H1 (cell line): ENCODE results near the gene ARHGEF12. TPM values are rescaled to one million over a fixed set of nuclear protein-coding genes. Genes with fewer than 3 reads are reported as not detected.
A peak's percentile ranks its signal among the peaks of the same experiment; 100 is the strongest.

Source experiments
- CTCF ChIA-PET: fragments of 300-600 bp; sonication (Branson Sonifier 250); formaldehyde crosslinking; loops from one replicate; lab custom pipeline; 2021; ENCODE audit not compliant: partially characterized antibody; lab: Charles Lee
- POLR2A ChIA-PET: fragments of 300-600 bp; sonication (Branson Sonifier 250); formaldehyde crosslinking; loops from one replicate; lab custom pipeline; 2021; ENCODE audit warnings: inconsistent platforms; ENCODE audit not compliant: partially characterized antibody; lab: Charles Lee
- DNase-seq, 2 experiments: peaks; one replicate each; pipeline versions ENCODE4 v3.0.0 to v3.0.0-alpha.2; 2010 to 2022; ENCODE audit warnings: low spot score in 2 of 2, low read depth in 1 of 2, mixed read lengths in 1 of 2
- FAIRE-seq: peaks from 2 replicates; lab custom pipeline; 2011; peaks lifted over from hg19 to GRCh38; lab: Jason Lieb, UNC
- H2AFZ ChIP-seq: 2 replicates; pipeline ENCODE4 v1.8.1; 2012; ENCODE audit warnings: low read length, inconsistent platforms
- H2AK5ac ChIP-seq: 2 replicates; pipeline ENCODE4 v1.6.1; 2013; ENCODE audit warnings: low read depth, low read length
- H2BK120ac ChIP-seq: replicated peaks from 2 replicates; pipeline ENCODE3; 2013; ENCODE audit warnings: low read depth, low read length, inconsistent platforms
- H2BK12ac ChIP-seq: 2 replicates; pipeline ENCODE4 v1.6.1; 2013; ENCODE audit warnings: low read depth, low read length
- H2BK15ac ChIP-seq: 2 replicates; pipeline ENCODE4 v1.6.1; 2013; ENCODE audit warnings: low read length
- H2BK20ac ChIP-seq: 2 replicates; pipeline ENCODE4 v1.6.1; 2013; ENCODE audit warnings: low read length
- H2BK5ac ChIP-seq: 2 replicates; pipeline ENCODE4 v1.6.1; 2013; ENCODE audit warnings: low read depth, low read length
- H3K14ac ChIP-seq: 2 replicates; pipeline ENCODE4 v1.6.1; 2013; ENCODE audit warnings: inconsistent platforms; ENCODE audit not compliant: insufficient read length
- H3K18ac ChIP-seq: 2 replicates; pipeline ENCODE4 v1.6.1; 2013; ENCODE audit warnings: low read length; ENCODE audit errors: extremely low read depth
- H3K23ac ChIP-seq: 2 replicates; pipeline ENCODE4 v1.6.1; 2013; ENCODE audit warnings: inconsistent platforms; ENCODE audit not compliant: insufficient read length
- H3K23me2 ChIP-seq: 2 replicates; pipeline ENCODE4 v1.6.1; 2013; ENCODE audit warnings: low read depth, low read length
- H3K27ac ChIP-seq: 2 replicates; pipeline ENCODE4 v1.6.1; 2011; ENCODE audit warnings: low read depth, low read length, inconsistent platforms
- H3K27me3 ChIP-seq, 4 experiments: replicated peaks in 1 of 4; 1 replicate in 1 of 4; 2 replicates in 3 of 4; pipeline versions ENCODE4 v1.6.1 to v1.8.1; 2011 to 2013; ENCODE audit warnings: low read length in 3 of 4, mild to moderate bottlenecking in 3 of 4, inconsistent platforms in 2 of 4, mixed read lengths in 2 of 4, moderate library complexity in 1 of 4; ENCODE audit not compliant: control insufficient read depth in 3 of 4, insufficient read depth in 3 of 4; ENCODE audit errors: extremely low read depth in 1 of 4
- H3K36me3 ChIP-seq, 4 experiments: 2 replicates each; pipeline versions ENCODE4 v1.6.1 to v1.8.1; 2011 to 2013; ENCODE audit warnings: mild to moderate bottlenecking in 4 of 4, low read length in 3 of 4, moderate library complexity in 2 of 4, control low read depth in 1 of 4, inconsistent platforms in 1 of 4; ENCODE audit not compliant: insufficient read depth in 4 of 4, control insufficient read depth in 2 of 4
- H3K4ac ChIP-seq: replicated peaks from 2 replicates; pipeline ENCODE3; 2013; ENCODE audit warnings: low read length, low read depth, mixed read lengths, inconsistent platforms; ENCODE audit not compliant: insufficient read length
- H3K4me1 ChIP-seq, 4 experiments: replicated peaks in 1 of 4; 1 replicate in 1 of 4; 2 replicates in 3 of 4; pipeline versions ENCODE4 v1.6.1 to v1.8.1; 2011 to 2013; ENCODE audit warnings: low read length in 3 of 4, inconsistent platforms in 2 of 4, mixed read lengths in 1 of 4; ENCODE audit not compliant: insufficient read depth in 4 of 4, control insufficient read depth in 3 of 4
- H3K4me2 ChIP-seq, 2 experiments: 2 replicates each; pipeline versions ENCODE4 v1.6.1 to v1.8.1; 2011 to 2013; ENCODE audit warnings: low read depth in 2 of 2, low read length in 2 of 2, control low read depth in 1 of 2, inconsistent platforms in 1 of 2, mild to moderate bottlenecking in 1 of 2; ENCODE audit not compliant: insufficient read depth in 1 of 2
- H3K4me3 ChIP-seq, 4 experiments: fragments of 200-600, 300-600 bp in 1 of 4; sonication (generic), shearing (Covaris generic), sonication (Bioruptor Twin) in 1 of 4; 2 replicates each; pipeline versions ENCODE4 v1.5.1 to v1.8.1; 2011 to 2016; ENCODE audit warnings: low read length in 4 of 4, low read depth in 3 of 4, control low read depth in 2 of 4, inconsistent platforms in 2 of 4, mild to moderate bottlenecking in 2 of 4, mixed read lengths in 1 of 4, moderate library complexity in 1 of 4; ENCODE audit not compliant: insufficient read depth in 2 of 4; ENCODE audit errors: extremely low read depth in 1 of 4
- H3K56ac ChIP-seq: replicated peaks from 2 replicates; pipeline ENCODE3; 2013; ENCODE audit warnings: low read depth, mild to moderate bottlenecking, mixed read lengths, low read length, inconsistent platforms; ENCODE audit not compliant: insufficient read length
- H3K79me1 ChIP-seq: 2 replicates; pipeline ENCODE4 v1.6.1; 2013; ENCODE audit warnings: low read depth, low read length, control low read depth
- H3K79me2 ChIP-seq, 2 experiments: 2 replicates each; pipeline versions ENCODE4 v1.6.1 to v1.8.1; 2012 to 2013; ENCODE audit warnings: low read length in 2 of 2, mild to moderate bottlenecking in 2 of 2, inconsistent platforms in 1 of 2; ENCODE audit not compliant: insufficient read depth in 2 of 2, control insufficient read depth in 1 of 2
- H3K9ac ChIP-seq, 4 experiments: replicated peaks in 1 of 4; 1 replicate in 1 of 4; 2 replicates in 3 of 4; pipeline versions ENCODE4 v1.6.1 to v1.8.1; 2011 to 2013; ENCODE audit warnings: low read depth in 3 of 4, low read length in 3 of 4, control low read depth in 2 of 4, mild to moderate bottlenecking in 2 of 4, moderate library complexity in 2 of 4, inconsistent platforms in 1 of 4; ENCODE audit errors: extremely low read depth in 1 of 4
- H3K9me3 ChIP-seq, 2 experiments: 2 replicates each; pipeline versions ENCODE4 v1.6.1 to v1.8.1; 2012 to 2013; ENCODE audit warnings: mild to moderate bottlenecking in 2 of 2, moderate library complexity in 2 of 2, control low read depth in 1 of 2, inconsistent platforms in 1 of 2, low read depth in 1 of 2, low read length in 1 of 2, mixed read lengths in 1 of 2; ENCODE audit not compliant: insufficient read depth in 2 of 2
- H4K20me1 ChIP-seq, 2 experiments: replicated peaks in 1 of 2; 2 replicates each; pipeline versions ENCODE3 to v1.8.1; 2011 to 2013; ENCODE audit warnings: inconsistent platforms in 2 of 2, low read length in 2 of 2, mild to moderate bottlenecking in 1 of 2; ENCODE audit not compliant: insufficient read depth in 2 of 2, control insufficient read depth in 1 of 2
- H4K5ac ChIP-seq: 2 replicates; pipeline ENCODE4 v1.6.1; 2013; ENCODE audit warnings: low read length, low read depth, mixed read lengths, inconsistent platforms; ENCODE audit not compliant: insufficient read length
- H4K8ac ChIP-seq: 2 replicates; pipeline ENCODE4 v1.8.0; 2013; ENCODE audit warnings: mild to moderate bottlenecking, moderate library complexity, low read length, inconsistent platforms; ENCODE audit not compliant: insufficient read depth; ENCODE audit errors: extremely low read depth
- H4K91ac ChIP-seq: replicated peaks from 2 replicates; pipeline ENCODE3; 2013; ENCODE audit warnings: low read length, mixed read lengths, inconsistent platforms; ENCODE audit not compliant: insufficient read length
- ATF2 ChIP-seq: IDR thresholded peaks from 2 replicates; pipeline ENCODE4 v1.6.1; 2012; ENCODE audit warnings: low read length, inconsistent platforms
- CBX5 ChIP-seq: fragments of 300-800, 300-1000 bp; sonication (generic); IDR thresholded peaks from 2 replicates; pipeline ENCODE4 v1.7.1; 2016; ENCODE audit warnings: antibody characterized with exemption, low read length, low read depth
- CHD1 ChIP-seq: IDR thresholded peaks from 2 replicates; pipeline ENCODE4 v1.6.1; 2012; ENCODE audit warnings: low read depth, low read length, improper control_type of control experiment
- CREB1 ChIP-seq: IDR thresholded peaks from 2 replicates; pipeline ENCODE4 v1.6.1; 2012; ENCODE audit warnings: inconsistent platforms
- EP300 ChIP-seq, 2 experiments: IDR thresholded peaks; 1 replicate in 1 of 2; 2 replicates in 1 of 2; pipeline ENCODE4 v1.6.1; 2011 to 2012; ENCODE audit warnings: low read depth in 2 of 2, low read length in 2 of 2, mild to moderate bottlenecking in 2 of 2, borderline replicate concordance in 1 of 2, inconsistent platforms in 1 of 2, moderate library complexity in 1 of 2
- EZH2 ChIP-seq: fragments of 200-600 bp; sonication (generic); IDR thresholded peaks from 2 replicates; pipeline ENCODE4 v1.7.1; 2012; ENCODE audit warnings: low read depth, mild to moderate bottlenecking, moderate library complexity, low read length, inconsistent platforms; ENCODE audit not compliant: severe bottlenecking
- JUND ChIP-seq: IDR thresholded peaks from 2 replicates; pipeline ENCODE4 v1.6.1; 2011; ENCODE audit warnings: mild to moderate bottlenecking, improper control_type of control experiment, low read length
- KDM4A ChIP-seq: IDR thresholded peaks from one replicate; pipeline ENCODE4 v1.7.1; 2012; ENCODE audit warnings: low read depth, mild to moderate bottlenecking, moderate library complexity, low read length, inconsistent platforms; ENCODE audit not compliant: severe bottlenecking
- MAFK ChIP-seq: IDR thresholded peaks from 2 replicates; pipeline ENCODE4 v1.6.1; 2012; ENCODE audit warnings: low read depth, mild to moderate bottlenecking, improper control_type of control experiment, low read length
- RBBP5 ChIP-seq: IDR thresholded peaks from 2 replicates; pipeline ENCODE4 v1.7.1; 2012; ENCODE audit warnings: low read depth, mild to moderate bottlenecking, inconsistent platforms, low read length, moderate library complexity, borderline replicate concordance
- SP2 ChIP-seq: IDR thresholded peaks from 2 replicates; pipeline ENCODE4 v1.6.1; 2012; ENCODE audit warnings: mild to moderate bottlenecking, low read length, inconsistent platforms
- SUZ12 ChIP-seq: fragments of 200-600 bp; sonication (generic); IDR thresholded peaks from 2 replicates; pipeline ENCODE4 v1.6.1; 2012; ENCODE audit warnings: mild to moderate bottlenecking, inconsistent platforms, low read length, moderate library complexity, mixed read lengths
- TAF1 ChIP-seq: IDR thresholded peaks from 2 replicates; pipeline ENCODE4 v1.6.1; 2011; ENCODE audit warnings: mild to moderate bottlenecking, low read depth, low read length
- WGBS, 2 experiments: shearing (Covaris generic) in 1 of 2; methylation state at CpG; one replicate each; pipeline versions ENCODE4 v1.1.6 to v1.1.7; 2013 to 2015; ENCODE audit warnings: low lambda C conversion rate in 2 of 2, mixed read lengths in 2 of 2, inconsistent platforms in 1 of 2, low coverage in 1 of 2, missing lambda C conversion rate in 1 of 2; ENCODE audit not compliant: insufficient replicate concordance in 2 of 2, insufficient coverage in 1 of 2, insufficient read length in 1 of 2; ENCODE audit errors: extremely low coverage in 1 of 2, missing lambda C conversion rate in 1 of 2; 5-methylcytosine and 5-hydroxymethylcytosine counted together
- polyA plus RNA-seq, 7 experiments: library from polyadenylated mRNA; depleted of rRNA in 3 of 7; stranded (reverse) in 5 of 7; unstranded in 2 of 7; fragments of >200 nt in 5 of 7; fragments of 200-250 nt in 2 of 7; gene quantifications; 1 replicate in 5 of 7; 2 replicates in 1 of 7; 4 replicates in 1 of 7; pipeline versions ENCODE4 v1.2.1 to v1.2.3, GENCODE V29; 2011 to 2013; ENCODE audit warnings: missing spikeins in 2 of 7, mixed read lengths in 2 of 7
- total RNA-seq: library from RNA; stranded (reverse); fragmentation: NEBNext Ultra II Directional; extraction: Animal tissue kit (Norgen Biotek cat#: 25700); gene quantifications from 2 replicates; pipeline ENCODE4 v1.2.1, GENCODE V29; 2021

The ARHGEF12 gene
- total and polyA plus RNA-seq, 2 of the 8 experiments (the other 6 are each of a cell fraction or from before 2014, with no cell fraction given) = 5.1 to 33.7 TPM

GRCh38 chr11:120398132-120398531 lies 61.9 kb downstream of the ARHGEF12 start:
- Histone ChIP-seq H2BK5ac (no peak overlapping the region), H3K9ac (no peak overlapping the region), H2BK15ac (no peak overlapping the region), H4K91ac (no peak overlapping the region), H2BK12ac (no peak overlapping the region), H3K4me1 (no peaks in the 10 kb centered on the region; a peak in 3 of 7 replicates), H3K79me2 (peaks cover 0 to 54% of the 10 kb centered on the region in 2 experiments; a peak in 2 of 4 replicates), H3K9me3 (peaks cover 4 to 6% of the 10 kb centered on the region in 2 experiments; a peak in 1 of 4 replicates), H3K56ac (no peak overlapping the region), H3K4me2 (no peak overlapping the region), H4K8ac (no peak overlapping the region), H3K27me3 (no peaks in the 10 kb centered on the region), H3K23me2 (no peaks in the 10 kb centered on the region), H3K4me3 (no peak overlapping the region), H4K5ac (no peak overlapping the region), H4K20me1 (peaks cover 0 to 3% of the 10 kb centered on the region in 2 experiments), H2AFZ (no peak overlapping the region), H3K27ac (no peak overlapping the region), H3K18ac (no peak overlapping the region), H3K36me3 (no peaks in the 10 kb centered on the region; a peak in 1 of 8 replicates), H3K23ac (no peak overlapping the region), H3K4ac (no peak overlapping the region), H2BK20ac (no peak overlapping the region), H2AK5ac (no peak overlapping the region), H2BK120ac (no peak overlapping the region), H3K79me1 (no peaks in the 10 kb centered on the region), H3K14ac (no peak overlapping the region)
- WGBS, 2 experiments = 74% methylated on average over 2 of the region's 2 CpGs; no CpG with 5 or more reads in 1 of the 2 experiments
- FAIRE-seq (peak; percentile 70), DNase-seq (no peak)
- ChIA-PET POLR2A (no interaction called here), CTCF (no interaction called here)
- TF ChIP-seq EP300 (IDR thresholded peaks at IDR 0.05; ENCODE audit: borderline replicate concordance in 1 of 2, low read depth in 2 of 2, low read length in 2 of 2) = no peak
- no peak for TF ChIP-seq EZH2
- TF ChIP-seq CHD1 = no peak
- TF ChIP-seq SP2 = no peak
- no peak for TF ChIP-seq SUZ12
- no peak for TF ChIP-seq CREB1
- no peak for TF ChIP-seq MAFK
- TF ChIP-seq ATF2 = no peak
- TF ChIP-seq RBBP5 = no peak
- no peak for TF ChIP-seq CBX5
- TF ChIP-seq TAF1 = no peak
- TF ChIP-seq JUND = no peak
- no peak for TF ChIP-seq KDM4A
